GM18870 (cell line): ENCODE data around the gene ZBTB40.

ENCODE experiments used
- ATAC-seq: cut with Tn5 transposase; IDR thresholded peaks from one replicate; pipeline ENCODE4 v1.9.1; 2021; ENCODE audit warnings: moderate library complexity; ENCODE audit not compliant: unreplicated experiment

Gene ZBTB40

DNA sequence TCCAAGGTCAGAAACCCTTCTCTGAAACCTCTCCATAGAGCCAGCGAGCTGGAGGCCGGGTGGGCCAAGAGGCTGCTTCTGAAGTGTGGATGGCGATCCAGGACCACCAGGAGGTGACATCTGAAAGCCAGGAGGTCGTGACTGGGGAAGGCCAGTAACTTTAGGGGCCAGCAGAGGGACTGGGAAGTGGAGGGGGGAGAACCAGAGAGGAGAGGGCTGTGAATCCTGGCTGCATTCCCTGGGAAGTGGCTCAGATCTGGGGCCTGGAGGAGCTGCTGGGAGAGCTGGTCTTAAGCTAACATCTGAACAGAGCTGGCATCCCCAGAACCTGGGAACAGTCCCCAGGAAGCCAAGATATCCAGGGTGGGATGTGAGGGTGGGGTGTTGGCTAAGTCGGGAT lies 100.4 kb downstream of the ZBTB40 start:
- no peak for ATAC-seq

GRCh38 chr1:22553104-22553880 lies 101.6 kb downstream of the ZBTB40 start:
- no peak for ATAC-seq

DNA sequence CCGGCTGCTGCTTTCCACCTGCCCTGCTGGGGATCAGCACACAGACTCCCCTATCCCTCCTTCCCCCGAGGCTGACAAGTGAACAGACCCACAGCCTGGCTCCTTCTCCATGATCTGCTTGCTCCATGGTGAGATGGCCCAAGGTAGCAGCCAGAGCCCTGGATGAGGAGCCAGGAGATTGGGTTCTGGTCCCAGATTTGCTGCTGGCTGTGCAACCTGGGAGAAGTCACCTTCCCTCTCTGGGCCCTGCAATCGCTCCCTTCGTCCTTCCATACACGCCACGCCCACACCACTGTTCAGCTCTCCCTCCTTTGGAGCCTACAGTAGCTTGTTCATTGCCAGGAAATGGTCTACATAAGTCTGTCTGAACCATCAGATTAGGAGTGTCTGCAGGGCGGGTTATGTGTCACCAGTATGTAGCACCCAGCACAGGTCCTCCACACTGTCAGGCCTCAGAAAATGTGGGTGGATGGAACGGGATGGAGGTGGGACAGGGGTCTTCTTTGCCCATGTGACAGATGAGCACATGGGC lies 102.4 kb downstream of the ZBTB40 start:
- ATAC-seq = no peak

DNA sequence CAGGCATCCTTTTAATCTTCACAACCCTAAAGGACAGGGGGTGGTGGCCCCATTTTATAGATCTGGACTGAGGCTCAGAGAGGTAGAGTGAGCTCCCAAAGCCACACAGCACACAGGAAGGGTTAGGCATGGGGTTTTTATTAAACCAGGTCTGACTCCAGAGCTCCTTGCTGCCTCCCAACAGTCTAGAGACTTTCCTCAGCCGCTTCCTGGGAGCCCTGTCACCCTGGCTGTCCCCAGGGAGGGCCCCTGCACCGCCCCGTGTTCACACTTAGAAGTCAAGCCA lies 103.7 kb downstream of the ZBTB40 start:
- ATAC-seq = no peak

GRCh38 chr1:22556391-22557104 lies 104.9 kb downstream of the ZBTB40 start:
- no peak for ATAC-seq

DNA sequence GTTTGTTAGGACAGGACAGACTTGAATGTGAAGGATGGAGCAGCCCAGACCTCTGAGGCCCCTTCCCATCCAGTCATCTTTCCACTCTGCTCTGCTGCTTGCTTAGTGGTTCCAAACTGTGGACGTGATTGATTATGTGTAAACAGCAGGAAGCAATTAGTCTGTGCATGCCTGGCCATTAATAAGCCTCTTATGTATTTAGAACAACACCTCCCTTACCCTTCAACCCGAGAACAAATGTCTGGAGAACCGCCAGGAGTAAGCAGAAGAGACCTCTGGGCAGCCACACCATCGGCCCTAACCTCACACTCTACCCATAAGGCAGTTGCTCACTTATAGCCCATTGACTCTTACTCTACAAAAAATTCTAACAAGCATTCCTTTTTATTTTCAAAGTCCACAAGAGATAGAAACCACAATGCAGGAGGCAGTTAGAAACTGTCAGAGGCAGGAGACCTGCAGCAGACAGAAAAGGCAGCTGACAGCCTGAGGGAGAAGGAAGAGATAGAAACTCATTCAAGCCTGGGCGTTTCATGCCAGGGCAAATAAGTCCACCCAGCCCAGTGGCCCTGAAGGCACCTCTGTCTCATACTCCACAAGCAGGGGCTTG lies 105.8 kb downstream of the ZBTB40 start:
- no peak for ATAC-seq

DNA sequence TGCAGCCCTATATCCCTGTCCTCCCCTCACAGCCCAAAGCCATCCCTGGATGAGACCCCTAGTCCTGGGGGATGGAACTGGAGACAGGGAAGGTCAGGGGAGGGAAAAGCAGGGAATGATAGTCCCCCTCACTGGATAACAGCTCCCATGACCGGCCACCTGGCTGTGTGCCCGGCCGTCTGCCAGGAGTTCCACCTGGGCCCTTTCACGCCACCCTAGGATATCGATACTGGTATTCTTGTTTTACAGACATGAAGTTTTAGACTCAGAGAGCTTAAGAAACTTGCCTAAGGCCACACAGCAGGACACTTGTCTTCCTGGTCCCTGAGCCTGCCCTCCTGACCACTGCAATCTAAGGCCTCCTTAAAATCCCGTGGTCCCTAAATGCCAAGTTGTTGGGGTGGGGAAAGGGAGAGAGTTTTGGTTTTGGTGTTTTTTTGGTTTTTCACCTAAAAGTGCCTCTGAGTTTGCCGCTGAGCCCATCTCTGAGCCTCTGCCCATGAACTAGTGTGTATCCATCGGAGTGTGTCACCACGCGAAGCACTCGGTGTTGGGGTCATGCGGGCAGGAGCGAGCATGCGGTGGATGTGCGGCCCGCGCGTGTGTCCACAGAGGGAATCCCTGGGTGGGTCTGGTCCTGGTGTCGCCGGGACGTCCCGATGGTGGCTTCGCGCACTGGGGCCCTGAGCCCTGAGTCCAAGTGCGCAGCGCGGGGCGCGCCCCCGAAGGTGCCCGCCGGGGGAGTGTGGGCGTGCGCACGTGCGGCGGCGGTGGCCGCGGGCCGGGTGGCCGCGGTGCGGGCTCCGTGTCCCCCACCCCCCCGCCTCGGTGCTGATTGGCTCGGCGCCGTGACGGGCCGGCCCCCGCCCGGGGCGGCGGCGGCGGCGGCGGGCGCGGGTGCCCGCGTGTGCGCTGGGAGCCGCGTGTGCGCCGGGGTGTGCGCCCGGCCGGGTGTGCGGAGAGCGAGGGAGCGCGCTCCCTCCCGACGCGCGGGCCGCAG lies 111.2 kb downstream of the ZBTB40 start, which contains the start of gene EPHA8:
Gene EPHA8, plus strand, starts transcription at position 906 of the 1,000 bp plus-strand sequence. CDS start 147 bp downstream, outside the sequence.
- ATAC-seq = no peak

DNA sequence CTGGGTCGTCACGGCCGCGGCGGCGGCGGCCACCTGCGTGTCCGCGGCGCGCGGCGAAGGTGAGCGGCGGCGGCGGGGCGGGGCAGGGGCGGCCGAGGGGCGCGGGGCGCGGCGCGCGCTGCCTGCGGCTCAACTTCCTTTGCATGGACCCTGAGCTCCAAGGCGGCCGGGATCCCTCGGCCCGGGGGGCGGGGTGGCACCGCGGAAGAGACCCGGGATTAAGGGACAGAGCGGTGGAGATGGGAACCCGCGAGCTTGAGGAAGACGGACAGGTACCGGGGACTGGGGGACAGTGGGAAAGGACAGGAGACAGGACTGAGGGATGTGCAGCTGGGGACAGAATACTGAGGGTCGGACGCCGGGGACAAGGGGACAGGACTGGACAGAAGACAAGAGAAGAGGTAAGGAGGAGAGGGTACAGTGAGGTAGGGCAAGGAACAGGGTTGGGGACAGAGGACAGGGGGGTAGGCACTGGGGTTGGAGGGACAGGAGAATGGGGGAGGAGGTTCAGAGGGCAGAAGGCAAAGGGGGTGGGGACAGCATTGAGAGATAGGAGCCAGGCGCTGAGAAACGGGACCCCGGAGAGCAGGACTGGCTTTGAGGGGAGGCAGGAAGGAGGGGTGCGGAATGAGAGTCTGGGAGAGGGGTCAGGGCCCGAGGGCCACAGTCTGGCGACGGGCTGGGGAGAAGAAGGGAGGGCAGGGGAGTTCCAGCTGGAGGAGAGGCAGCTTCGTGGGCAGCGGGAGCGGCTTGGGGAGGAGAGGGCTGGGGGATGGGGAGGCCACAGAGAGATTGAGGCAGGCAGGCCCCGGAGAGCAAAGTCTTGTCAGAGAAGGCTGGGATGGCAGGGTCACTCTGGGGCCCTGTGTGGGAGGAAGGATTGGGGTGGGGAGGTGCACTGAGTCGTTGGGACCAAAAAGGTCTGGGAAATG lies 112.3 kb downstream of the ZBTB40 start:
- ATAC-seq = no peak

DNA sequence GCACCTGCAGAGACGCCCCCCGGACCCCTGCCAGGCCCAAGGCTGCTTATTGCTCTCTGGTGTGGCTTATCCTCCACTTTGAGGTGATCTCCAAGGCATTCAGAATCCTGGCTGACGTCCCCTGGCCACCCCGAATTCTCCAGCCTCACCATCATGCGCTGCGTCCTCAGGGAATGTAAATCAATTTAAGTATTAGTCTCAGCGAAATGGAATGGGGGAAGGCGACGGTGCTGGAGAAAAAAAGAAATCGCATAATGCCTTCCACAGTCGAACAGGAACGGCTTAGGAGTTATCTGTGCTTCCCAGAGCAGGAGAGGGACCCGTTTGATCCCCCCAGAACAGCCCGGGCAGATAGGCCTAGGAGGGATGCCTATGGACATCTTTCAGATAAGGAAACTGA lies 114.5 kb downstream of the ZBTB40 start:
- no peak for ATAC-seq

DNA sequence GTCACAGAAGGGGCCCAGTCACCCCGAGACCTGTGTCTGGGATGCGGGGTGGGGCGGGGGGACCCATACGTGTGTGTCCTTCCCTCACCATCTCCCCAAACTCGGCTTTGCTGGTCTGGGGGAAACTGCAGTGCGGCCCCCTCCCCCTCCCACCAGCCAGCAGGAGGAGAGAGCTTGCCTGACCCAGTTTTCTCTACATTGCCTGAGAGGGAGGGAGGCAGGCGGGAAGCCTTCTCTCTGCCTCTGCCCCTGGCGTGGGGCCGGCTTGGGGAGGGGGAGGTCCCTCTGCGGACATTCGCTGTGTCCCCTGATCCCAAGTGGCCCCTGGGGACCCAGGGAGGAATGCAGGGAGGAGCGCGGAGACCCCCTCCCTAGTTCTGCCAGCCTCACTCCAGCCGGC lies 115.5 kb downstream of the ZBTB40 start:
- no peak for ATAC-seq

DNA sequence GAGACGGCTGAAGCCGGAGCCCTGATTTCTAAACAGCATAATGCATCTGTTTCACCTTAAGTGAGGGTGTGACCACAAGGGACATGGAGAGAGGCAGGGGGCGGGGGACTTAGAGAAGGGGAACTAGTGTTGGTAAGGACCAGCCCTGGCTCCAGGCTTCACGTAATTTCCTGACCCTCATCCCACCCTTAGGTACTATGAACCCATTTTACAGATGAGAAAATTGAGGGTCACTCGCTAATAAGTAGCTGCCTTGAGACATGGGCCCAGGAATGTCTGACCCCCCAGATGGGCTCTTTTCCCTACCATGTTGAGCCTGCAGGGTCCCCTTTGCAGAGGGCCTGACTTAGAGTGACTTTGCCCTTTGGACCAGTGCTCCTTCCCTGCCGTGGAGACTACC lies 116.3 kb downstream of the ZBTB40 start:
- ATAC-seq = no peak

- no peak for ATAC-seq
Measured at GRCh38 chr1:22569269-22569668, 117.6 kb downstream of the ZBTB40 start.

GRCh38 chr1:22570140-22570909 lies 118.7 kb downstream of the ZBTB40 start:
- no peak for ATAC-seq

DNA sequence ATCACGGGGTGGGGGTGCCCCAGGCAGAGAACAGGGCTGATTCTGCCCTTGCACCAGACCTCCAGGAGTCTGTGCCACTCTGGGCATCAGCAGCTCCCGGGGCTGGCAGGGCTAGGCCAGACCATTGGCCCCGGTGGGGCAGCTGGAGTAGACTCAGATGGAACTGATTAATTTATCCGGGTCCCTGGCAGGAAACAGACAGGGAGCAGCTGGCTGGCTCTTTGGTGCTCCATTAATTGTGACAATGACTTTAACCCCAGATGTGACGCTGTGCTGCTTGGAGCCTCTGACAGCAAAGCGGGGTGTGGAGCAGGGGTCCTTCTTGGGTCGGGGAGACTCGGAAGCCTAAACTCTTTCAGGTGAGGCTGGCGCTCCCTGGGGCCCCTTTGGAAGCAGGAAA lies 121.2 kb downstream of the ZBTB40 start:
- no peak for ATAC-seq

DNA sequence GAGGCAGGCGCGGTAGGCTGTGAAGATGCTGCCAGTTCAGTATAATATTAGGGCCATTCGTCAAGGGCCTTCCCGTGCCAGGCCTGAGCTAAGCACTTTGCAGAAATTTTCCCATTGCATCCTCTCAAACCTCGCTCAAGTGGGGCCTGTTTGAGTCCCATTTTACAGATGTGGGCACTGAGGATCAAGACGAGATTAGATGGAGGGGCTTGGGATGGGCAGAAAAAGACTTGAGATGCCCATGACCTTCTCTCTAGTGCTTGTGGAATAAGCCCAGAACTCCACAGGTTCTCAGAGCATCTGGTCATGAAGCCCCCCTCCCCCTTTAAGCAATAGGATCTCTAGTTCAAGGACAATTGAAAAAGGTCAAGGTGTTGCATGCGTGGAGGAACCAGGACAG lies 121.6 kb downstream of the ZBTB40 start:
- ATAC-seq = no peak

DNA sequence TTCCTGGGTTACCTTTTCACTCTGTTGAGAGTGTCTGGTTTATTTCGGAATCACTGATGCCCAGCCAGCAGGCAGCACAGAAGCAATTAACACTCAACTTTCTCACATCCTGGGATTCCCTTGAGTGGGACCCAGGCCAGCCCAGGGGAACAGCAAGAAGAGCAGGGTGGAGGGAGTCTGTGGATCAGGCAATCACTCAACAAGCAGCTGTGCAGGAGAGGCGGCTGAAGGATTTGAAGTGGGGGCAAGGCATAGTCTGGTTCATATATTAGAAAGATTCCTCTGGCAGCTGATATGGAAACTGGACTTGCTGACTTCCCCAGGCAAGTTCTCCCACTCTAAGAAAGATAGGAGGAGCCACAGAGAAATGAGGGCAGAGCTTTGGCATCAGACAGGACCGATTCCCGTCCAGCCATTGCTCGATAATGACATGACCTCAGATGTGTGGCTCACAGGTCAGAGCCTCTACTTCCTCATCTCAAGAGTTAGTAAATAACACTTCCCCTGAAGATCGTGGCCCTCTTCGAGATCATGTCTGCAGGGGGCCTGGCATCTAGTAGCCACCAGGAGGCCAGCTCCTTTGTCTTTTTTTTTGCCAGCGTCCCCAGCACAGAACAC lies 124.0 kb downstream of the ZBTB40 start:
- ATAC-seq = no peak

- no peak for ATAC-seq
Measured at GRCh38 chr1:22576150-22576544, 124.5 kb downstream of the ZBTB40 start.

GRCh38 chr1:22576617-22577016 lies 125.0 kb downstream of the ZBTB40 start:
- ATAC-seq = no peak
